BJ (cell line): Measurements from ENCODE around the gene ZFYVE26. TPM values are rescaled to one million over a fixed set of nuclear protein-coding genes. Genes with fewer than 3 reads are reported as not detected.

ENCODE experiments used
- CTCF ChIA-PET: fragments of 350-600 bp; formaldehyde crosslinking; extraction: SDS; loops from one replicate; lab custom pipeline; 2021; ENCODE audit warnings: antibody characterized with exemption, inconsistent platforms; lab: Yijun Ruan, JAX
- POLR2A ChIA-PET: fragments of 300-600 bp; sonication (Branson Sonifier 250); formaldehyde crosslinking; extraction: SDS; loops from one replicate; lab custom pipeline; 2021; ENCODE audit warnings: antibody characterized with exemption; lab: Charles Lee
- DNase-seq: peaks from one replicate; pipeline ENCODE4 v3.0.0-alpha.2; 2011; ENCODE audit warnings: low read depth
- H3K27me3 ChIP-seq: 2 replicates; pipeline ENCODE4 v1.6.0; 2011; ENCODE audit warnings: low read length; ENCODE audit not compliant: control insufficient read depth, insufficient read depth
- H3K36me3 ChIP-seq: 2 replicates; pipeline ENCODE4 v1.5.1; 2011; ENCODE audit warnings: low read length; ENCODE audit not compliant: control insufficient read depth, insufficient read depth
- H3K4me3 ChIP-seq: 2 replicates; pipeline ENCODE4 v1.5.1; 2011; ENCODE audit warnings: low read depth, mild to moderate bottlenecking, control low read depth, low read length
- polyA plus RNA-seq: library from polyadenylated mRNA; depleted of rRNA; stranded (reverse); fragments of >200 nt; gene quantifications from 2 replicates; pipeline ENCODE4 v1.2.3, GENCODE V29; 2011
- TF ChIP-seq, protein P1 (sequence below): IDR thresholded peaks from 2 replicates; pipeline ENCODE4 v1.5.1; 2011; ENCODE audit warnings: low read depth, mild to moderate bottlenecking, control low read depth, inconsistent platforms, low read length, moderate library complexity; ENCODE audit not compliant: insufficient read depth

The ZFYVE26 gene
- polyA plus RNA-seq, 1 experiment: 14.2 TPM

DNA sequence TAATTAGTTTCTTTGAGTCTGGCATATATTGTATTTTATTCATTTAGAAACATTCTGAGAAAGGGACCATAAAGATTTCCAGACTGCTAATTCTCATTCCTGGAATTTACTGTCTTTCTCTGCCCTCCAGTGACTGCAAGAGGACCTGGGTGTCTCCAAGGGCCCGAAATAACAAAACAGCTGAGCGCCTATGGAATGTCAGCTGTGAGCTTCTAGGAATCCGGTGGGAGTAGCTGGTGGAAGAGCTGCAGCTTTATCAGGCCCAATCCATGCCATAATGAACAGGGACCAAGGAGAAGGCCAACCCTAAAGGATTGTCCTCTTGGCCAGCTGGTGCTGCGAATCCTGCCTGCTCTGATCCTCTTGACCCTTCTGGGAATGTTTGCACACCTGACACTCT is 82.8 kb downstream of the ZFYVE26 start:
- POLR2A ChIA-PET: no interaction called here
- no peak for DNase-seq
- TF ChIP-seq, protein P1, sequence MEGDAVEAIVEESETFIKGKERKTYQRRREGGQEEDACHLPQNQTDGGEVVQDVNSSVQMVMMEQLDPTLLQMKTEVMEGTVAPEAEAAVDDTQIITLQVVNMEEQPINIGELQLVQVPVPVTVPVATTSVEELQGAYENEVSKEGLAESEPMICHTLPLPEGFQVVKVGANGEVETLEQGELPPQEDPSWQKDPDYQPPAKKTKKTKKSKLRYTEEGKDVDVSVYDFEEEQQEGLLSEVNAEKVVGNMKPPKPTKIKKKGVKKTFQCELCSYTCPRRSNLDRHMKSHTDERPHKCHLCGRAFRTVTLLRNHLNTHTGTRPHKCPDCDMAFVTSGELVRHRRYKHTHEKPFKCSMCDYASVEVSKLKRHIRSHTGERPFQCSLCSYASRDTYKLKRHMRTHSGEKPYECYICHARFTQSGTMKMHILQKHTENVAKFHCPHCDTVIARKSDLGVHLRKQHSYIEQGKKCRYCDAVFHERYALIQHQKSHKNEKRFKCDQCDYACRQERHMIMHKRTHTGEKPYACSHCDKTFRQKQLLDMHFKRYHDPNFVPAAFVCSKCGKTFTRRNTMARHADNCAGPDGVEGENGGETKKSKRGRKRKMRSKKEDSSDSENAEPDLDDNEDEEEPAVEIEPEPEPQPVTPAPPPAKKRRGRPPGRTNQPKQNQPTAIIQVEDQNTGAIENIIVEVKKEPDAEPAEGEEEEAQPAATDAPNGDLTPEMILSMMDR: no peak

DNA sequence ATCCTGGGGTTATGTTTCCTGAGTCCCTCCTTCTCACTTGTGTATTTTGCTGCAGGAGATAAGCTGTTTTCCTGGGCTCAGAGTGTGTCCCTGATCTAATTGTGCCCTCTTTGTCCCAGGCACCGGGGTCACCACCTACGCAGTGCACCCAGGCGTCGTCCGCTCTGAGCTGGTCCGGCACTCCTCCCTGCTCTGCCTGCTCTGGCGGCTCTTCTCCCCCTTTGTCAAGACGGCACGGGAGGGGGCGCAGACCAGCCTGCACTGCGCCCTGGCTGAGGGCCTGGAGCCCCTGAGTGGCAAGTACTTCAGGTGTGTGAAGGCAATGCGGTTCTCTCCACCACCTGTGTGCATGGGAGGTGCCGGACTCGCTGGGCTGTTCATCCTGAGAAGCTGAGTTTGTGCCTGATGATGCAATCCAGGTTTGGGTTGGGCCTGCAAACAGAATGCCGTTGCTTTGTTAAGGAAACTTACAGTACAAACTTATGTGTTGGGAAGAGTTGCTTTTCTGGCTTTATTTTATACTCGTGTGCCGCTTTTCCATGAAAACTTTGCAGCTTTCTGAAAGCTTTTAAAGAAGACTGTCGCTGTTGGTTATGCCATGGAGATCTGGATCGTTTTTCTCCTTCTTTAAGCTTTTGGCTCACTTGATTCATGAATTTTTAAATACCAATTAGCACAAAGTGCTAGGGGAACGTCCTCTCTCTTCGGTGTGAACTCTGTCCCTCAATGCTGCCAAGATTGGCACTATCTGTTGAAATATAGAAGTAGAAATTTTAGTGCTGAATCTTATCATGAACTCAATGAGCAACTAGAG is 87.1 kb downstream of the ZFYVE26 start:
- no peak for DNase-seq
- Histone ChIP-seq H3K4me3 (no peak overlapping the region), H3K27me3 (peaks cover 17% of the 10 kb centered on the region), H3K36me3 (no peaks in the 10 kb centered on the region)
- ChIA-PET CTCF (interaction anchor here (0.9 kb wide), 1 partner anchor 25 kb away, joined by 4 read pairs; no protein-coding TSS in a partner anchor), POLR2A (no interaction called here)
- TF ChIP-seq, protein P1: no peak

More for the DNA sequence above, 82.8 kb downstream of the ZFYVE26 start:
- no peak overlapping the region for H3K4me3 ChIP-seq
- peaks cover 4% of the 10 kb centered on the region; the same call in 1 of the 2 replicates for H3K27me3 ChIP-seq
- CTCF ChIA-PET: interaction anchor here (0.6 kb wide), 1 partner anchor 93 kb away, joined by 3 read pairs; no protein-coding TSS in a partner anchor
- H3K36me3 ChIP-seq: no peaks in the 10 kb centered on the region

DNA sequence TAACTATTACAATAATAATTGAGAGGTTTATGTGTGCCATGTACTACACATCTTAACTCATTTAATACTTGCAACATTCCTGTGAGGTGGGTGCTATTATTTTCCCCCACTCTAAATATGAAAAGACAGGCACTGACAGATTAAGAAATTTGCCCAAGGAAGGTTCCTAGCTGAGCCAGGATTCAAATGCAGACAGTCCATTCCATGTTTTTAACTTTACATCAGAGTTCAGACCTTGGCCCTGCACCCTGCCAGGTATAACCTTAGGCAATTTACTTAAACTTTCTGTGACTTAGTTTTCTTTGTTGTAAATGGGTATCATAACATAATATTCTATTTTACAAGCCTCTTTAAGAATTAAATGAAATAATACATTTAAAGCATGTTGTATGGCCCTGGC is 88.1 kb downstream of the ZFYVE26 start:
- no peak for DNase-seq
- H3K27me3 ChIP-seq: peaks cover 17% of the 10 kb centered on the region
- POLR2A ChIA-PET: no interaction called here

DNA sequence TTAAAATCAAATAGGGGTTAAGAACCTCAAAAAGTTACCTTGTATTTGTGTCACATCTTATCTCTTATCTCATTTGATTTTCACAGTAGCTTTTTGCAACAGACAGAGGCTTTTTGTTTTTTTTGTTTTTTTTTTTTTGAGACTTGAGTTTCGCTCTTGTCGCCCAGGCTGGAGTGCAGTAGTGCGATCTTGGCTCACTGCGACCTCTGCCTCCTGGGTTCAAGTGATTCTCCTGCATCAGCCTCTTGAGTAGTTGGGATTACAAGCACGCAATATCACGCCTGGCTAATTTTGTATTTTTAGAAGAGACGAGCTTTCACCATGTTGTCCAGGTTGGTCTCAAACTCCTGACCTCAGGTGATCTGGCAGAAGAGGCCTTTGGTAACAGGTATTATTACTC is 89.0 kb downstream of the ZFYVE26 start:
- ChIA-PET CTCF (interaction anchor here (0.9 to 1.9 kb wide), 2 partner anchors 23 to 300 kb away, joined by 4 read pairs; no protein-coding TSS in a partner anchor), POLR2A (no interaction called here)
- DNase-seq: no peak
- H3K4me3 ChIP-seq: no peak overlapping the region
- TF ChIP-seq, protein P1: no peak
- H3K27me3 ChIP-seq: peaks cover 17% of the 10 kb centered on the region
- H3K36me3 ChIP-seq: no peaks in the 10 kb centered on the region

More for the DNA sequence above, 88.1 kb downstream of the ZFYVE26 start:
- no peak overlapping the region for H3K4me3 ChIP-seq
- TF ChIP-seq, protein P1: no peak
- H3K36me3 ChIP-seq: no peaks in the 10 kb centered on the region
- CTCF ChIA-PET: interaction anchor here (0.9 to 1.9 kb wide), 2 partner anchors 24 to 301 kb away, joined by 4 read pairs; no protein-coding TSS in a partner anchor

DNA sequence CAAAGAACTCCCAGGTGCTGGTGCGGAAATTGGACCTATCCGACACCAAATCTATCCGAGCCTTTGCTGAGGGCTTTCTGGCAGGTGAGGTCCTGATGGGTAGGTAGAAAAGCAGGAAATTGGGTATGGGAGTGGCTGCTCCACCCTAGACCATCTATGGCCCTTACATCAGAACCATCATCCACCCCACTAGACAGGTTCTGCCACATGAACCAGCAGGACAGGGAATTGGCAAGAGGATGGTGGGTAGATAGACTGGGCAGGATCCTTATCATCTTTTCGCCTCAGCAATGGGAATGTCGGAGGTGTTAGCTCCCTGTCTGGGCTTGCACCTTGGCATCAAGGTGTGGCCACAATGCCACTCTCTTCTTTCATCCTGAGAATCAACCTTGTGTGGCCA is 91.2 kb downstream of the ZFYVE26 start:
- ChIA-PET POLR2A (no interaction called here), CTCF (no interaction called here)
- Histone ChIP-seq H3K36me3 (no peaks in the 10 kb centered on the region), H3K4me3 (no peak overlapping the region), H3K27me3 (peaks cover 23% of the 10 kb centered on the region)
- TF ChIP-seq, protein P1: no peak
- DNase-seq: no peak
